GM12878 (cell line): Measurements from ENCODE around the gene TMEM232.

ENCODE experiments used
- ATF3 ChIP-seq: IDR thresholded peaks from 2 replicates; pipeline ENCODE4 v1.6.1; 2011; ENCODE audit warnings: low read depth, mild to moderate bottlenecking, low read length, moderate library complexity, borderline replicate concordance; ENCODE audit errors: extremely low read depth
- CTCF ChIP-seq, 3 experiments: IDR thresholded peaks in 2 of 3; conservative IDR thresholded peaks in 1 of 3; 2 replicates each; pipeline ENCODE4 v1.5.1; 2011; ENCODE audit warnings: low read depth in 3 of 3, low read length in 3 of 3, mild to moderate bottlenecking in 3 of 3, control low read depth in 2 of 3, moderate library complexity in 2 of 3, inconsistent platforms in 1 of 3, mixed read lengths in 1 of 3; ENCODE audit not compliant: control insufficient read depth in 2 of 3, insufficient read depth in 1 of 3; ENCODE audit errors: extremely low read depth in 1 of 3
- NFYB ChIP-seq: IDR thresholded peaks from 2 replicates; pipeline ENCODE4 v1.6.1; 2011; ENCODE audit warnings: low read depth, mild to moderate bottlenecking, low read length, improper control_type of control experiment, moderate library complexity; ENCODE audit not compliant: insufficient read depth
- PRDM15 ChIP-seq: fragments of 450-650 bp; formaldehyde crosslinking; IDR thresholded peaks from 2 replicates; pipeline ENCODE4 v1.4.0; 2020; ENCODE audit warnings: mild to moderate bottlenecking, moderate library complexity
- TAF1 ChIP-seq: IDR thresholded peaks from 2 replicates; pipeline ENCODE4 v1.6.1; 2011; ENCODE audit warnings: mild to moderate bottlenecking, low read depth, low read length, borderline replicate concordance
- TF ChIP-seq, protein P1 (sequence below): IDR thresholded peaks from 2 replicates; pipeline ENCODE4 v1.6.1; 2011; ENCODE audit warnings: mild to moderate bottlenecking, low read depth, low read length, moderate library complexity; ENCODE audit not compliant: insufficient replicate concordance
- TF ChIP-seq, protein P2 (sequence below): IDR thresholded peaks from 2 replicates; pipeline ENCODE4 v1.6.1; 2012; ENCODE audit warnings: low read depth, low read length, improper control_type of control experiment
- TF ChIP-seq, protein P3 (sequence below): fragments of 450-650 bp; IDR thresholded peaks from 2 replicates; pipeline ENCODE4 v1.6.1; 2017; ENCODE audit warnings: mild to moderate bottlenecking

- TF ChIP-seq PRDM15 (CRISPR knock-in tag) (no peak), TAF1 (no peak), NFYB (no peak), CTCF (IDR thresholded peaks at IDR 0.05 in 2 of 3, conservative IDR thresholded peaks at IDR 0.05 in 1 of 3; ENCODE audit: control insufficient read depth in 2 of 3, extremely low read depth in 1 of 3, insufficient read depth in 1 of 3, low read depth in 3 of 3, low read length in 3 of 3) (no peak), ATF3 (no peak)
- TF ChIP-seq, protein P1, sequence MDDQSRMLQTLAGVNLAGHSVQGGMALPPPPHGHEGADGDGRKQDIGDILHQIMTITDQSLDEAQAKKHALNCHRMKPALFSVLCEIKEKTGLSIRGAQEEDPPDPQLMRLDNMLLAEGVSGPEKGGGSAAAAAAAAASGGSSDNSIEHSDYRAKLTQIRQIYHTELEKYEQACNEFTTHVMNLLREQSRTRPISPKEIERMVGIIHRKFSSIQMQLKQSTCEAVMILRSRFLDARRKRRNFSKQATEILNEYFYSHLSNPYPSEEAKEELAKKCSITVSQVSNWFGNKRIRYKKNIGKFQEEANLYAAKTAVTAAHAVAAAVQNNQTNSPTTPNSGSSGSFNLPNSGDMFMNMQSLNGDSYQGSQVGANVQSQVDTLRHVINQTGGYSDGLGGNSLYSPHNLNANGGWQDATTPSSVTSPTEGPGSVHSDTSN: no peak
- TF ChIP-seq, protein P2, sequence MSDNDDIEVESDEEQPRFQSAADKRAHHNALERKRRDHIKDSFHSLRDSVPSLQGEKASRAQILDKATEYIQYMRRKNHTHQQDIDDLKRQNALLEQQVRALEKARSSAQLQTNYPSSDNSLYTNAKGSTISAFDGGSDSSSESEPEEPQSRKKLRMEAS: no peak
- TF ChIP-seq, protein P3, sequence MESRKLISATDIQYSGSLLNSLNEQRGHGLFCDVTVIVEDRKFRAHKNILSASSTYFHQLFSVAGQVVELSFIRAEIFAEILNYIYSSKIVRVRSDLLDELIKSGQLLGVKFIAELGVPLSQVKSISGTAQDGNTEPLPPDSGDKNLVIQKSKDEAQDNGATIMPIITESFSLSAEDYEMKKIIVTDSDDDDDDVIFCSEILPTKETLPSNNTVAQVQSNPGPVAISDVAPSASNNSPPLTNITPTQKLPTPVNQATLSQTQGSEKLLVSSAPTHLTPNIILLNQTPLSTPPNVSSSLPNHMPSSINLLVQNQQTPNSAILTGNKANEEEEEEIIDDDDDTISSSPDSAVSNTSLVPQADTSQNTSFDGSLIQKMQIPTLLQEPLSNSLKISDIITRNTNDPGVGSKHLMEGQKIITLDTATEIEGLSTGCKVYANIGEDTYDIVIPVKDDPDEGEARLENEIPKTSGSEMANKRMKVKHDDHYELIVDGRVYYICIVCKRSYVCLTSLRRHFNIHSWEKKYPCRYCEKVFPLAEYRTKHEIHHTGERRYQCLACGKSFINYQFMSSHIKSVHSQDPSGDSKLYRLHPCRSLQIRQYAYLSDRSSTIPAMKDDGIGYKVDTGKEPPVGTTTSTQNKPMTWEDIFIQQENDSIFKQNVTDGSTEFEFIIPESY: no peak
Observed at GRCh38 chr5:110383231-110383630, 343.2 kb downstream of the TMEM232 start.
